GM23248 (cell line): ENCODE results near the gene SLC25A20. TPM values are rescaled to one million over a fixed set of nuclear protein-coding genes. Genes with fewer than 3 reads are reported as not detected.

Experiments used
- DNase-seq: peaks from one replicate; pipeline ENCODE4 v3.0.0-alpha.2; 2015
- H2AFZ ChIP-seq: fragments of 200-600 bp; sonication (generic); 2 replicates; pipeline ENCODE4 v1.6.1; 2016; ENCODE audit warnings: antibody characterized with exemption
- H3F3A ChIP-seq: fragments of 200-600 bp; sonication (generic); 2 replicates; pipeline ENCODE4 v1.6.1; 2016; ENCODE audit warnings: mild to moderate bottlenecking, antibody characterized with exemption, mixed run types; ENCODE audit not compliant: insufficient read depth
- H3K27ac ChIP-seq: fragments of 200-600 bp; sonication (generic); 2 replicates; pipeline ENCODE4 v1.5.1; 2016; ENCODE audit warnings: mild to moderate bottlenecking
- H3K27me3 ChIP-seq: fragments of 200-600 bp; sonication (generic); replicated peaks from 2 replicates; pipeline ENCODE4 v1.6.1; 2016; ENCODE audit warnings: mild to moderate bottlenecking; ENCODE audit not compliant: insufficient read depth
- H3K36me3 ChIP-seq: fragments of 200-600 bp; sonication (generic); 2 replicates; pipeline ENCODE4 v1.6.1; 2016; ENCODE audit warnings: low read depth, mild to moderate bottlenecking
- H3K4me1 ChIP-seq: fragments of 200-600 bp; sonication (generic); 2 replicates; pipeline ENCODE4 v1.6.1; 2016; ENCODE audit warnings: mild to moderate bottlenecking; ENCODE audit not compliant: insufficient read depth
- H3K4me2 ChIP-seq: fragments of 200-600 bp; sonication (generic); one replicate; pipeline ENCODE4 v1.6.1; 2016; ENCODE audit warnings: mild to moderate bottlenecking; ENCODE audit not compliant: unreplicated experiment
- H3K4me3 ChIP-seq: fragments of 200-600 bp; sonication (generic); 2 replicates; pipeline ENCODE4 v1.5.1; 2016; ENCODE audit warnings: mild to moderate bottlenecking
- H3K79me2 ChIP-seq: fragments of 200-600 bp; sonication (generic); 2 replicates; pipeline ENCODE4 v1.6.1; 2016; ENCODE audit warnings: mild to moderate bottlenecking; ENCODE audit not compliant: insufficient read depth
- H3K9ac ChIP-seq: fragments of 200-600 bp; sonication (generic); 2 replicates; pipeline ENCODE4 v1.6.1; 2016; ENCODE audit warnings: mild to moderate bottlenecking
- H3K9me2 ChIP-seq: fragments of 200-600 bp; sonication (generic); 2 replicates; pipeline ENCODE4 v1.6.1; 2016; ENCODE audit warnings: mixed run types, mild to moderate bottlenecking, moderate library complexity; ENCODE audit not compliant: insufficient read depth
- H3K9me3 ChIP-seq: fragments of 200-600 bp; sonication (generic); one replicate; pipeline ENCODE4 v1.6.1; 2017; ENCODE audit warnings: low read depth
- H4K20me1 ChIP-seq: fragments of 200-600 bp; sonication (generic); 2 replicates; pipeline ENCODE4 v1.6.0; 2016; ENCODE audit not compliant: insufficient read depth
- EZH2 ChIP-seq: fragments of 200-600 bp; sonication (generic); IDR thresholded peaks from 2 replicates; pipeline ENCODE4 v1.6.1; 2018; ENCODE audit warnings: antibody characterized with exemption, mild to moderate bottlenecking; ENCODE audit not compliant: insufficient read depth, poor library complexity, severe bottlenecking
- EZH2phosphoT487 ChIP-seq: fragments of 200-600 bp; sonication (generic); IDR thresholded peaks from 2 replicates; pipeline ENCODE4 v1.6.1; 2018; ENCODE audit warnings: antibody characterized with exemption, moderate library complexity, mild to moderate bottlenecking, low read depth; ENCODE audit not compliant: insufficient read depth
- WGBS, 2 experiments: methylation state at CpG; one replicate each; pipeline ENCODE4 v1.1.6; 2015 to 2017; ENCODE audit warnings: low lambda C conversion rate in 2 of 2, low coverage in 1 of 2; ENCODE audit errors: missing lambda C conversion rate in 2 of 2; 5-methylcytosine and 5-hydroxymethylcytosine counted together
- in situ Hi-C: fragments of 300-500 bp; cut with MboI; formaldehyde crosslinking; loops from 2 replicates; pipeline ENCODE4 v1.15.0; 2020
- polyA plus RNA-seq: library from polyadenylated mRNA; unstranded; fragments of >200 nt; fragmentation: Nextera tagmentation; extraction: Ambion mirVana; gene quantifications from 2 replicates; pipeline ENCODE4 v1.2.1, GENCODE V29; 2016
- total RNA-seq: library from RNA; depleted of rRNA; stranded (reverse); fragments of >200 nt; shearing (Covaris generic); gene quantifications from 2 replicates; pipeline ENCODE4 v1.2.3, GENCODE V29; 2014

SLC25A20 gene
- total and polyA plus RNA-seq, 2 experiments from 2014 or later, result 21.0 to 26.2 TPM

GRCh38 chr3:48896936-48897335, 1.7 kb downstream of the SLC25A20 start:
- Histone ChIP-seq H3K9me2 (no peaks in the 10 kb centered on the region), H3K9ac (no peak overlapping the region), H3F3A (peaks cover 6% of the 10 kb centered on the region; the same call in 1 of the 2 replicates), H3K4me3 (no peak overlapping the region), H3K27ac (no peak overlapping the region), H3K9me3 (no peaks in the 10 kb centered on the region), H3K79me2 (peaks cover 20% of the 10 kb centered on the region), H3K4me2 (no peak overlapping the region), H2AFZ (no peak overlapping the region), H3K4me1 (peaks cover 9% of the 10 kb centered on the region), H3K27me3 (no peaks in the 10 kb centered on the region), H3K36me3 (no peaks in the 10 kb centered on the region), H4K20me1 (no peaks in the 10 kb centered on the region)
- DNase-seq, result no peak
- in situ Hi-C loops, result no loop called here
- no peak for TF ChIP-seq EZH2
- no peak for TF ChIP-seq EZH2phosphoT487
- 98 to 100% methylated on average over 2 of the region's 2 CpGs for WGBS, 2 experiments

GRCh38 chr3:48894516-48894915, 4.2 kb downstream of the SLC25A20 start:
- Histone ChIP-seq H3K27ac (no peak overlapping the region), H3K27me3 (no peaks in the 10 kb centered on the region), H3K9ac (no peak overlapping the region), H3K9me3 (no peaks in the 10 kb centered on the region), H3K79me2 (peaks cover 20% of the 10 kb centered on the region), H3K9me2 (no peaks in the 10 kb centered on the region), H2AFZ (no peak overlapping the region), H3K4me2 (no peak overlapping the region), H3K4me1 (peaks cover 9% of the 10 kb centered on the region), H3F3A (peaks cover 6% of the 10 kb centered on the region; the same call in 1 of the 2 replicates), H4K20me1 (no peaks in the 10 kb centered on the region), H3K4me3 (no peak overlapping the region), H3K36me3 (no peaks in the 10 kb centered on the region)
- in situ Hi-C loops, result no loop called here
- DNase-seq, result no peak
- TF ChIP-seq EZH2phosphoT487 (no peak), EZH2 (no peak)
- 86% methylated on average over 6 of the region's 6 CpGs for WGBS, 2 experiments

- in situ Hi-C loops, result no loop called here
- H3K79me2 ChIP-seq, result 0 out of 2 replicates have a peak, but pooled peaks cover 5% of the 10 kb centered on the region
- no peaks in the 10 kb centered on the region for H3K9me2 ChIP-seq
- H3K27ac ChIP-seq, result no peak overlapping the region
- H3K4me2 ChIP-seq, result no peak overlapping the region
- no peaks in the 10 kb centered on the region for H4K20me1 ChIP-seq
- H3F3A ChIP-seq, result no peaks in the 10 kb centered on the region
- no peaks in the 10 kb centered on the region for H3K9me3 ChIP-seq
- H3K36me3 ChIP-seq, result no peaks in the 10 kb centered on the region
- no peak for DNase-seq
- WGBS, 2 experiments, result 90 to 92% methylated on average over 8 of the region's 8 CpGs
- H3K4me3 ChIP-seq, result no peak overlapping the region
- no peak for TF ChIP-seq EZH2phosphoT487
- no peak for TF ChIP-seq EZH2
- H3K4me1 ChIP-seq, result no peaks in the 10 kb centered on the region
- H3K9ac ChIP-seq, result no peak overlapping the region
- H2AFZ ChIP-seq, result no peak overlapping the region
- no peaks in the 10 kb centered on the region for H3K27me3 ChIP-seq
Measured at GRCh38 chr3:48891606-48892005, 7.1 kb downstream of the SLC25A20 start.

GRCh38 chr3:48885753-48886152, 12.9 kb downstream of the SLC25A20 start:
- H3K4me1 ChIP-seq, result no peaks in the 10 kb centered on the region
- DNase-seq, result peak; percentile 18
- no peak overlapping the region for H3K4me2 ChIP-seq
- H2AFZ ChIP-seq, result no peak overlapping the region
- no peaks in the 10 kb centered on the region for H4K20me1 ChIP-seq
- no peaks in the 10 kb centered on the region for H3K36me3 ChIP-seq
- in situ Hi-C loops, result no loop called here
- H3K27me3 ChIP-seq, result no peaks in the 10 kb centered on the region
- H3K9me3 ChIP-seq, result no peaks in the 10 kb centered on the region
- H3K9ac ChIP-seq, result no peak overlapping the region
- no peaks in the 10 kb centered on the region for H3K79me2 ChIP-seq
- TF ChIP-seq EZH2phosphoT487 (no peak), EZH2 (no peak)
- H3K9me2 ChIP-seq, result no peaks in the 10 kb centered on the region
- no peak overlapping the region for H3K27ac ChIP-seq
- H3F3A ChIP-seq, result no peaks in the 10 kb centered on the region
- no peak overlapping the region for H3K4me3 ChIP-seq

GRCh38 chr3:48881652-48882114, 17.0 kb downstream of the SLC25A20 start:
- no peak for TF ChIP-seq EZH2phosphoT487
- no peak for TF ChIP-seq EZH2
- Histone ChIP-seq H4K20me1 (no peaks in the 10 kb centered on the region), H2AFZ (no peak overlapping the region), H3K4me3 (no peak overlapping the region), H3K9me3 (no peaks in the 10 kb centered on the region), H3F3A (no peaks in the 10 kb centered on the region), H3K4me1 (no peaks in the 10 kb centered on the region), H3K27ac (no peak overlapping the region), H3K4me2 (no peak overlapping the region), H3K9me2 (no peaks in the 10 kb centered on the region), H3K36me3 (no peaks in the 10 kb centered on the region), H3K9ac (no peak overlapping the region), H3K79me2 (no peaks in the 10 kb centered on the region), H3K27me3 (no peaks in the 10 kb centered on the region)
- 93% methylated on average over 5 of the region's 5 CpGs for WGBS, 2 experiments
- in situ Hi-C loops, result no loop called here
- DNase-seq, result no peak
